ENCODE data around the gene STAT3. TPM values are rescaled to one million over a fixed set of nuclear protein-coding genes. Genes with fewer than 3 reads are reported as not detected.

The STAT3 gene
- total and polyA plus RNA-seq, 2 of the 13 experiments (the other 11 are each of a cell fraction or from before 2014, with no cell fraction given), result 61.8 to 62.4 TPM

DNA sequence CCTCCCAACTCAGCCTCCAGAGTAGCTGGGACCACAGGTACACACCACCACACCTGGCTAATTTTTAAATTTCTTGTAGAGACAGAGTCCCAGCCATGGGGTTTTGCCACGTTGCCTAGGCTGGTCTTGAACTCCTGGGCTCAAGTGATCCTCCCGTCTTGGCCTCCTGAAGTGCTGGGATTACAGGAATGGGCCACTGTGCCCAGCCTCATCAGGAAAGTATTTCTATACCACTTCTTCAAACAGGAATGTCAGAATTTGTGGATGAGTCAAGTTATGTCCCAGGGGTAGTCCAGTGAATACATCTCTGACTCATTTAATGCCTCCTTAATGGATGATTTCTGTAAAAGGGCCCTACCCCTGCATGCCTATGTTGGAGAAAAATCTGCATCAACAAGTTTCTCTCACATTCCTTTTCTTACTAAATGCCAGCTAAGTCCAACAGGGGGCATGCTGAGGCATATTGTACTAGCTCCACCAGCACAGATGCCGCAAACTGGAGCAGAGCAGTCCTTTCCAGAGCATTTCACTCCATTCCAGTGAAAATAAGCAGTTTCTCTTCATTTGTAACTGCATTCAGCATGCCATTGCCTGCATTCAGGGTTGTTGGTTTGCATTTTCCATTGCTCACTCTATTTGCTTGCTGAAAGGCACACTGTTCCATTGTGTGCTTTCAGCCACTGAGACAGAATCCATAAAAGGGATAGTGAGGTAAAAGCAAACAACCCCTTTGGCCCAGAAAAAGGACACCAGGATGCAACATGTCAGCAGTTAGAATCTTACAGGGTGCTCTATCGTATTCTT lies 40.1 kb upstream of the STAT3 start:
- no peaks in the 10 kb centered on the region for H4K20me1 ChIP-seq (ENCODE audit: insufficient read depth, low read length)
- H3K27ac ChIP-seq (ENCODE audit: extremely low read length, insufficient read depth, low read length), result peak overlapping the region; percentile 73
- no peaks in the 10 kb centered on the region for H3K27me3 ChIP-seq (ENCODE audit: control insufficient read depth in 1 of 2, insufficient read depth in 2 of 2, low read length in 2 of 2)
- POLR2A ChIA-PET, result interaction anchor here (0.8 to 1.0 kb wide), 6 partner anchors 13 to 108 kb away, joined by 3 to 9 read pairs (median 3); partner anchors contain the start of genes NAGLU and STAT3
- peak; percentile 88 for ATAC-seq
- H3K4me3 ChIP-seq (replicated peaks in 1 of 3; ENCODE audit: insufficient read depth in 1 of 3, low read depth in 2 of 3, low read length in 3 of 3), result peak overlapping the region in 2 of 3 experiments; percentile 7 to 47; a peak in 2 of 6 replicates
- peak; percentile 91 for DNase-seq (ENCODE audit: low spot score)
- in situ Hi-C loops (cut with HindIII; ENCODE audit: extremely low pct_ligation_motif_present, low pct_unique_long_range_greater_than_20kb), result no loop called here
- intact Hi-C loops (cut with micrococcal nuclease; ENCODE audit: unreplicated experiment), result loop anchor here (1.0 to 10.0 kb wide), 3 partner anchors 30 to 89 kb away; partner anchors contain the start of gene ATP6V0A1
- WGBS (ENCODE audit: low lambda C conversion rate), result 5% methylated on average over 4 of the region's 4 CpGs
- BruUV-seq (replicated peaks), result no TSS peak
- peak overlapping the region; percentile 81 for H2AFZ ChIP-seq (ENCODE audit: low read length)
- CTCF ChIA-PET (ENCODE audit: low intra/inter-chr PET ratio, low total read pairs), result interaction anchor here (1.0 to 2.2 kb wide), 4 partner anchors 13 to 99 kb away, joined by 3 to 15 read pairs (median 8); no protein-coding TSS in a partner anchor
- FAIRE-seq, result peak; percentile 84
- peak overlapping the region; percentile 56 for H3K9ac ChIP-seq (ENCODE audit: insufficient read depth, low read depth, low read length)
- H3K79me2 ChIP-seq (ENCODE audit: insufficient read depth, low read length), result no peaks in the 10 kb centered on the region
- peak overlapping the region; percentile 79 for H3K4me2 ChIP-seq (ENCODE audit: low read depth, low read length)
- H3K36me3 ChIP-seq (replicated peaks in 1 of 2; ENCODE audit: control insufficient read depth in 1 of 2, insufficient read depth in 2 of 2, low read length in 2 of 2), result no peaks in the 10 kb centered on the region
- peaks cover 79% of the 10 kb centered on the region for H3K4me1 ChIP-seq (ENCODE audit: insufficient read depth, low read length)
- no peaks in the 10 kb centered on the region for H3K9me3 ChIP-seq (ENCODE audit: low read length)
- TF ChIP-seq, protein P1, sequence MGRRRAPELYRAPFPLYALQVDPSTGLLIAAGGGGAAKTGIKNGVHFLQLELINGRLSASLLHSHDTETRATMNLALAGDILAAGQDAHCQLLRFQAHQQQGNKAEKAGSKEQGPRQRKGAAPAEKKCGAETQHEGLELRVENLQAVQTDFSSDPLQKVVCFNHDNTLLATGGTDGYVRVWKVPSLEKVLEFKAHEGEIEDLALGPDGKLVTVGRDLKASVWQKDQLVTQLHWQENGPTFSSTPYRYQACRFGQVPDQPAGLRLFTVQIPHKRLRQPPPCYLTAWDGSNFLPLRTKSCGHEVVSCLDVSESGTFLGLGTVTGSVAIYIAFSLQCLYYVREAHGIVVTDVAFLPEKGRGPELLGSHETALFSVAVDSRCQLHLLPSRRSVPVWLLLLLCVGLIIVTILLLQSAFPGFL (CRISPR knock-in tag; IDR thresholded peaks at IDR 0.05), result no peak
- TF ChIP-seq ZNF770 (CRISPR knock-in tag; IDR thresholded peaks at IDR 0.05), result peak; percentile 93
- TF ChIP-seq, protein P2, sequence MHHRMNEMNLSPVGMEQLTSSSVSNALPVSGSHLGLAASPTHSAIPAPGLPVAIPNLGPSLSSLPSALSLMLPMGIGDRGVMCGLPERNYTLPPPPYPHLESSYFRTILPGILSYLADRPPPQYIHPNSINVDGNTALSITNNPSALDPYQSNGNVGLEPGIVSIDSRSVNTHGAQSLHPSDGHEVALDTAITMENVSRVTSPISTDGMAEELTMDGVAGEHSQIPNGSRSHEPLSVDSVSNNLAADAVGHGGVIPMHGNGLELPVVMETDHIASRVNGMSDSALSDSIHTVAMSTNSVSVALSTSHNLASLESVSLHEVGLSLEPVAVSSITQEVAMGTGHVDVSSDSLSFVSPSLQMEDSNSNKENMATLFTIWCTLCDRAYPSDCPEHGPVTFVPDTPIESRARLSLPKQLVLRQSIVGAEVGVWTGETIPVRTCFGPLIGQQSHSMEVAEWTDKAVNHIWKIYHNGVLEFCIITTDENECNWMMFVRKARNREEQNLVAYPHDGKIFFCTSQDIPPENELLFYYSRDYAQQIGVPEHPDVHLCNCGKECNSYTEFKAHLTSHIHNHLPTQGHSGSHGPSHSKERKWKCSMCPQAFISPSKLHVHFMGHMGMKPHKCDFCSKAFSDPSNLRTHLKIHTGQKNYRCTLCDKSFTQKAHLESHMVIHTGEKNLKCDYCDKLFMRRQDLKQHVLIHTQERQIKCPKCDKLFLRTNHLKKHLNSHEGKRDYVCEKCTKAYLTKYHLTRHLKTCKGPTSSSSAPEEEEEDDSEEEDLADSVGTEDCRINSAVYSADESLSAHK (CRISPR knock-in tag; IDR thresholded peaks at IDR 0.05; ENCODE audit: borderline replicate concordance), result no peak
- TF ChIP-seq ZNF121 (CRISPR knock-in tag; IDR thresholded peaks at IDR 0.05), result peak; percentile 57; the same call in 1 of the 2 replicates
- TF ChIP-seq ZBTB43 (CRISPR knock-in tag; conservative IDR thresholded peaks at IDR 0.05), result no peak; the same call in 1 of the 2 replicates
- no peak for TF ChIP-seq NCOA5 (CRISPR knock-in tag; IDR thresholded peaks at IDR 0.05)
- TF ChIP-seq ZNF142 (CRISPR knock-in tag; IDR thresholded peaks at IDR 0.05), result no peak
- no peak for TF ChIP-seq ZSCAN9 (CRISPR knock-in tag; IDR thresholded peaks at IDR 0.05; ENCODE audit: borderline replicate concordance)
